Measurements from ENCODE around the gene LITAF.

Gene LITAF

DNA sequence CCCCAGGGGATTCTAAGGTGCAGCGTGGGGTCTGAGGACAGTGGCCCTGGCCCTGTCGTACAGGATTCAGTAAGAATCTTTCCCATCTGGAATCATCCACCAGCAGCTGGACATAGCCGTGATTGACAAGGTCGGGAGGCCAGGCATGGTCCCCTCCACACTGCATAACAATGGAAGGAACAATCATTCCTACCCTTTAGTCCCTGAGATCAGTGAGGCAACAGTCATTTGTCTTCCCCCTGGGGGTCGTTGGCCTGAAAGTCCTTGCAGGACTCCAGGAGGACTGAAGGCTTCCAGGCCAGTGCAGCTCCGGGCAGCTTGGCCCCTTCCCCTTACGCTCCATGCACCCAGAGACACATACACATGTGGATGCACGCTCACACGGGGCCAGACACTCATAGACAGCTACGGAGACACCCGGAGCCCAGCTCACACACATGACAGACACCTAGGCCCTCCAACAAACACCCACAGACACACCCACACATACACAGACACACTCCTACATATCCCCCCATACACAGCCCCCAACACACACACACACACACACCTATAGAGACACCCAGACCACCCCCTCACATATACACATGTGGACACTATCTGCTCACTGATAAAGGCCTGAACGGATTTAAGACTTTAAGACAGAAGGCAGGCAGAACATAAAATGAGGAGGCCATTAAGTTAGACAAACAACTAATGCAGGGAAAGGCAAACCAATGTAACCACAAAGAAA is 42.9 kb downstream of the LITAF start:
- Mint-ChIP-seq H3K4me3 (no peak overlapping the region), H3K27ac (peak overlapping the region; percentile 25), H3K9me3 (ENCODE audit: low read depth) (no peaks in the 10 kb centered on the region), H3K4me1 (ENCODE audit: low read depth) (peaks cover 17% of the 10 kb centered on the region), H3K36me3 (peaks cover 6% of the 10 kb centered on the region), H3K27me3 (no peaks in the 10 kb centered on the region)

GRCh38 chr16:11542069-11542744 is 44.5 kb downstream of the LITAF start:
- Mint-ChIP-seq H3K4me1 (ENCODE audit: low read depth) (peaks cover 19% of the 10 kb centered on the region), H3K9me3 (ENCODE audit: low read depth) (no peaks in the 10 kb centered on the region), H3K27ac (peak overlapping the region; percentile 25), H3K27me3 (no peaks in the 10 kb centered on the region), H3K36me3 (peaks cover under 1% of the 10 kb centered on the region), H3K4me3 (no peak overlapping the region)

- Mint-ChIP-seq H3K27me3 (no peaks in the 10 kb centered on the region), H3K27ac (no peak overlapping the region), H3K9me3 (ENCODE audit: low read depth) (no peaks in the 10 kb centered on the region), H3K36me3 (no peaks in the 10 kb centered on the region), H3K4me3 (no peak overlapping the region), H3K4me1 (ENCODE audit: low read depth) (peaks cover 18% of the 10 kb centered on the region)
These were observed 47.1 kb downstream of the LITAF start for GRCh38 chr16:11539641-11540050.

DNA sequence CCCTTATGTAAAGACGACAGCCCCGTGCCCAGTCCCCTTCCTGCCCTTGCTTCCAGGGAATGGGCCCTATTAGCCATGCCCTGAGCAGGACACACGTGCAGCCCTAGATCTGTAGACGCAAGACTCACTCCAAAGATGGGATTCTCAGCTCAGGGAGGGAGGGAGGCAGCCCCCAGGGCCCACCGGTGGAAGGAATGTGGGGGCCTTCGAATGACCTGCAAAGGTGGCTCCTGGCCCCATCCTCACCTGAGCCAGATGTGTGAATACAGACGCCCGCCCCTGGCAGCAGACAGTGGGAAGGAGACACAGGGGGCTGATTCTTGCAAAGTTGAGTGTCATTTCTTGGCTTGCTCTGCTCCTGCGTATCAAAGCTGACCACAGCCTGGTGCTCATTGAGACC is 47.8 kb downstream of the LITAF start:
- Mint-ChIP-seq H3K9me3 (ENCODE audit: low read depth) (no peaks in the 10 kb centered on the region), H3K4me1 (ENCODE audit: low read depth) (peaks cover 15% of the 10 kb centered on the region), H3K27me3 (no peaks in the 10 kb centered on the region), H3K36me3 (no peaks in the 10 kb centered on the region), H3K27ac (no peak overlapping the region), H3K4me3 (no peak overlapping the region)

- H3K27ac Mint-ChIP-seq = no peak overlapping the region
- no peaks in the 10 kb centered on the region for H3K36me3 Mint-ChIP-seq
- no peaks in the 10 kb centered on the region for H3K27me3 Mint-ChIP-seq
- H3K4me1 Mint-ChIP-seq (ENCODE audit: low read depth) = peaks cover 20% of the 10 kb centered on the region
- H3K4me3 Mint-ChIP-seq = no peak overlapping the region
- H3K9me3 Mint-ChIP-seq (ENCODE audit: low read depth) = no peaks in the 10 kb centered on the region
These were observed 50.4 kb downstream of the LITAF start for GRCh38 chr16:11536104-11536866.

GRCh38 chr16:11535494-11535893 is 51.2 kb downstream of the LITAF start:
- no peaks in the 10 kb centered on the region for H3K27me3 Mint-ChIP-seq
- no peak overlapping the region for H3K4me3 Mint-ChIP-seq
- H3K27ac Mint-ChIP-seq = no peak overlapping the region
- peaks cover 16% of the 10 kb centered on the region for H3K4me1 Mint-ChIP-seq (ENCODE audit: low read depth)
- no peaks in the 10 kb centered on the region for H3K36me3 Mint-ChIP-seq
- H3K9me3 Mint-ChIP-seq (ENCODE audit: low read depth) = no peaks in the 10 kb centered on the region

GRCh38 chr16:11534262-11534661 is 52.5 kb downstream of the LITAF start:
- Mint-ChIP-seq H3K27me3 (no peaks in the 10 kb centered on the region), H3K4me3 (no peak overlapping the region), H3K36me3 (no peaks in the 10 kb centered on the region), H3K27ac (no peak overlapping the region), H3K4me1 (ENCODE audit: low read depth) (peaks cover 7% of the 10 kb centered on the region), H3K9me3 (ENCODE audit: low read depth) (no peaks in the 10 kb centered on the region)

DNA sequence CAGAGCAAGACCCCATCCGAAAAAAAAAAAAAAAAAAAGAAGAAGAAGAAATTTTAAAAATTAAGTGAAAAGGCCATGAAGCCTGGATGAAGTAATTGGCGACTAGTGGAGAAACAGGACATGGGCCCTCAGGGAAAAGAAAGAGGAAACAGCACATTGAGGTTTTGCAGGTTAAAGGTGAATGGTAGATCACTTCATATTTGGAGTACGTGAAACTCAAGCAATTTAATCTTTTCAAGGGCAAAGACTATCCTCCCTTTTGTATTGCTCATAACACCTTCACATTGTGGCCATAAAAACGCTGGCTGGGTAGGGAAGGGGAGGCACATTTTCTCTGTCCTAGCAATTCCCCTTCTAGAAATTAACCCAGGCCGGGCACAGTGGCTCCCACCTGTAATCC is 53.1 kb downstream of the LITAF start:
- no peak overlapping the region for H3K4me3 Mint-ChIP-seq
- no peaks in the 10 kb centered on the region for H3K27me3 Mint-ChIP-seq
- H3K9me3 Mint-ChIP-seq (ENCODE audit: low read depth) = no peaks in the 10 kb centered on the region

DNA sequence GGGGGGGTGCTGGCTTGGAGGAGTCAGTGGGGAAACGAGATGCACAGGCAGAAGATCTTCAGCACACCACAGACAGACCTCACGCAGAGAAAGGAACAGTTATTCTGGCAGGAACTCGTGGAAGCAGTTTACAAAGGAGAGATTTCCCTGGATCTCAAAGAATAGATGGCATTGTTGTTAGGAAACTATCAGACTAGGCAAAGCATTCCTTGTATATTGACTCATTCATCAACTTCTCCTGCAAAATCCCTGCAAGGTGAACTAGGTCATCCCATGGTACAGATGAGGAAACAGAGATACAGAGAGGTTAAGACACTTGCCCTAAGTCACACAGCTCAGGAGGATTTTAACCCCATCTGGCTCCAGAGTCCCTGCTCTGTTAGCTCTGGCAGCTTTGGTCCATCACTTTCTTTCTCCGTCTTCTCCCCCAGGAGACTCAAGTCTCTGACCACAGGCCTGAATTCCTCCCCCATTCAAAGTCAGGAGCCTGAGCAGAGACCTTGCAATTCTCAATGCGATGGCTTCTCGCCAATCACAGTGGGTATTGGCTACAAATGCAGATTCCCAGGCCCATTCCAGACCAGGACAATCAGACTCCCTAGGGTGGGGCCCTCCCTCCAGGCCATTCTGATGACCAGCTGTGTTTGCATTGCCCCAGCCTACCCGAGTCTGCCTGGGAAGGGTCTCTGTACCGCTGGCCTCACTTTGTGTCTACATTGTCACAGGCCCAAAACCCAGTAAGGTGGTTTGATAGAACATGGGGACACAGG is 56.4 kb downstream of the LITAF start:
- Mint-ChIP-seq H3K27me3 (no peaks in the 10 kb centered on the region), H3K36me3 (no peaks in the 10 kb centered on the region), H3K9me3 (ENCODE audit: low read depth) (no peaks in the 10 kb centered on the region), H3K4me1 (ENCODE audit: low read depth) (peaks cover 6% of the 10 kb centered on the region), H3K27ac (no peak overlapping the region), H3K4me3 (no peak overlapping the region)

More for the DNA sequence above, 53.1 kb downstream of the LITAF start:
- H3K36me3 Mint-ChIP-seq = no peaks in the 10 kb centered on the region
- H3K4me1 Mint-ChIP-seq (ENCODE audit: low read depth) = peaks cover 6% of the 10 kb centered on the region
- no peak overlapping the region for H3K27ac Mint-ChIP-seq

DNA sequence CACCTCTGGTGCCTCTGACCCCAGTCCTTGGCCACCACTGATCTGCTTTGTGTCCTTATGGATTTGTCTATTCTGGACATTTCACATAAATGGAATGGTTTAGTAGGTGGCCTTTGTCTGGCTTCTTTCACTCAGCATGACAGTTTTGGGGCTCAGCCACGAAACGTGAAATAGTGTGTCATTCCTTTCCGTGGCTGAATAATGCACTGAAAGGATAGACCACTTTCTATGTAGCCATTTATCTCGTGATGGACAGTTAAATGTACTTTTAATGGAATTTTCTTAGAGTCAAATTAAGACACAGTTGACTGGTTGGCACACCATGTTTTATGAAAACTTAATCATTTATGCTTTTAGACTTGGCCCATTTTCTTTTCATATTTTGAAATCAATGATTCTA is 57.4 kb downstream of the LITAF start:
- no peaks in the 10 kb centered on the region for H3K9me3 Mint-ChIP-seq (ENCODE audit: low read depth)
- H3K27ac Mint-ChIP-seq = no peak overlapping the region
- H3K4me3 Mint-ChIP-seq = no peak overlapping the region
- H3K36me3 Mint-ChIP-seq = no peaks in the 10 kb centered on the region
- H3K27me3 Mint-ChIP-seq = no peaks in the 10 kb centered on the region
- H3K4me1 Mint-ChIP-seq (ENCODE audit: low read depth) = peaks cover 6% of the 10 kb centered on the region

DNA sequence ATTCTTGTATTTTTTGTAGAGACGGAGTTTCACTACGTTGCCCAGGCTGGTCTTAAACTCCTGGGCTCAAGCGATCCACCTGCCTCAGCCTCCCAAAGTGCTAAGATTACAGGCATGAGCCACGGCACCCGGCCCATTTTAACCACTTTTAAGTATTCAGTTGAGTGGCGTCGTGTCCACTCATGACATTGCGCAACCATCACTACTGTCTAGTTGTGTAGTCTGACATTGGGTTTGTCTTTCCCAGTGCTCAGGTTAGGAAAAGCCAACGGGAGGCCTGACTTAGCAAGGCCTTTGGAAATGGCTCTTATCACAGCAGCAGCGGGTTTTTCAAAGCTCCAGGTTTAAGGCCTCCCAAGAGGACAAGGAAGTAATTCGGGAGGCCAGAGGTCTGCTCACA is 58.7 kb downstream of the LITAF start:
- Mint-ChIP-seq H3K27ac (no peak overlapping the region), H3K9me3 (ENCODE audit: low read depth) (no peaks in the 10 kb centered on the region), H3K4me3 (no peak overlapping the region), H3K27me3 (no peaks in the 10 kb centered on the region), H3K4me1 (ENCODE audit: low read depth) (peaks cover 6% of the 10 kb centered on the region), H3K36me3 (no peaks in the 10 kb centered on the region)

DNA sequence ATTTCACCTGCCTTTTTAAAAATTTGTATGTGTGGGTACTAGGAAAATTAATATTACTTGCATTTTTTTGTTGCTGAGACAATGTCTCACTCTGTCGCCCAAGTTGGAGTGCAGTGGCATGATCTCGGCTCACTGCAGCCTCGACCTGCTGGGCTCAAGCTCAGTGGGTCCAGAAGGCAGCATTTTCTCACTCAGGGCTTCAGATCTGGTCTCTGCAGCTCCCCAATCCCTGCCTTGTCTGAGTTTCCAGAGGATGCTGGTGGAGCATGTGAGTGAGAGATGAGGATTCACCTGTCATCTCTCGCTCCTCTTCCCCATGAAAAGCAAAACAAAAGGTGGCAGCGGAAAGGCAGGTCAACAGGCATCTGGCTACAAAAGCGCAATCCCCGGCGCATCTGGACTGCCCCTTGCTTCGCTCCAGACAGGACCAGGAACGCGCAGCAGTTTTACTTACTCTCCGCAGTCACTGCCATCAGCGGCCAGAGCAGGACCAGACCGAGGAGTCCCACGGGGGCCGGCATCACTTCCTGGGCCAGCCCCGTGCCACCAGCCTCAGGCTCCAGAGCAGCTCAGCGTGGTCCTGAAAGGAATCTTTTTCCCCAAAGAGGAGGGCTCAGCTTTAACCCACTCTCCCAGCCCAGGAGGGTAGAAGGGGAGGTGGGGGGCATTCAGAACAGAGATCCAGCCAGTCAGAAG is 59.9 kb downstream of the LITAF start:
- Mint-ChIP-seq H3K27me3 (no peaks in the 10 kb centered on the region), H3K4me3 (no peak overlapping the region), H3K9me3 (ENCODE audit: low read depth) (no peaks in the 10 kb centered on the region), H3K4me1 (ENCODE audit: low read depth) (no peaks in the 10 kb centered on the region), H3K27ac (no peak overlapping the region), H3K36me3 (no peaks in the 10 kb centered on the region)

DNA sequence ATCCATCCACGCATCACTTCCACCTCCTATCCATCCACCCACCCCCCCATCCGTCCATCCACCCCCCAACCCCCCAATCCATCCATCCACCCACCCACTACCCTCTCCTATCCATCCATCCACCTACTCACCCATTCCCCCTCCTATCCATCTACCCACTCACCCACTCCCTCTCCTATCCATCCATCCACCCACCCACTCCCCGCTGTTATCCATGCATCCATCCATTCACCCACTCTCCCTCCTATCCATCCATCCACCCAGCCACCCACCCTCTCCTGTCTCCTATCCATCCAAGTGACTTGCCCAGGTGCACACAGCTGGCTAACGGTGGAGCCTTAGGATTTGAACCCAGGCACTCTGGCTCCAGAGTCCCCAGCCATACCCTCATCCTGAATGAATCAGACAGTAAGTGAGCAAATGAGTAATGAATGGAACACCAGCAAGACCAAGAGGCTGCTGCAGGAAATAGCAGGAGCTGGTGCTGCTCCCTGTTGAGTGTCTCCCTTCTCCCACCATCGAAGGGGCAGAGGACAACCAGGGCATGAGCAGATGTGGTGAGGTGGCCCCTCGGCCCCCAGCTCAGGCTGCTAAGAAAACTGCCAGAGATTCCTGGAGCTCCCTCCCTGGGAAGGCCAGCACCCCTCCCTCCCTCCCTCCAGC is 62.5 kb downstream of the LITAF start:
- Mint-ChIP-seq H3K9me3 (ENCODE audit: low read depth) (peaks cover 4% of the 10 kb centered on the region), H3K36me3 (no peaks in the 10 kb centered on the region), H3K4me3 (no peak overlapping the region), H3K27ac (no peak overlapping the region), H3K4me1 (ENCODE audit: low read depth) (no peaks in the 10 kb centered on the region), H3K27me3 (no peaks in the 10 kb centered on the region)

- Mint-ChIP-seq H3K36me3 (no peaks in the 10 kb centered on the region), H3K4me1 (ENCODE audit: low read depth) (no peaks in the 10 kb centered on the region), H3K4me3 (no peak overlapping the region), H3K9me3 (ENCODE audit: low read depth) (peaks cover 4% of the 10 kb centered on the region), H3K27ac (no peak overlapping the region), H3K27me3 (no peaks in the 10 kb centered on the region)
These were observed 65.7 kb downstream of the LITAF start for GRCh38 chr16:11521055-11521454.

Data from activated naive CD8-positive, alpha-beta T cell (primary cell).